Activated CD8-positive, alpha-beta memory T cell treated with anti-CD3 and anti-CD28 coated beads for 24 hours (primary cell): ENCODE results near the gene ATG9B.
"Not testable (repeated sequence)": the region's sequence is repeated elsewhere in the genome, so short reads cannot be mapped to it uniquely, and the experiment has no call there.

Experiments used
- DNase-seq: peaks from one replicate; pipeline ENCODE4 v3.0.0-alpha.2; 2020

ATG9B gene

DNA sequence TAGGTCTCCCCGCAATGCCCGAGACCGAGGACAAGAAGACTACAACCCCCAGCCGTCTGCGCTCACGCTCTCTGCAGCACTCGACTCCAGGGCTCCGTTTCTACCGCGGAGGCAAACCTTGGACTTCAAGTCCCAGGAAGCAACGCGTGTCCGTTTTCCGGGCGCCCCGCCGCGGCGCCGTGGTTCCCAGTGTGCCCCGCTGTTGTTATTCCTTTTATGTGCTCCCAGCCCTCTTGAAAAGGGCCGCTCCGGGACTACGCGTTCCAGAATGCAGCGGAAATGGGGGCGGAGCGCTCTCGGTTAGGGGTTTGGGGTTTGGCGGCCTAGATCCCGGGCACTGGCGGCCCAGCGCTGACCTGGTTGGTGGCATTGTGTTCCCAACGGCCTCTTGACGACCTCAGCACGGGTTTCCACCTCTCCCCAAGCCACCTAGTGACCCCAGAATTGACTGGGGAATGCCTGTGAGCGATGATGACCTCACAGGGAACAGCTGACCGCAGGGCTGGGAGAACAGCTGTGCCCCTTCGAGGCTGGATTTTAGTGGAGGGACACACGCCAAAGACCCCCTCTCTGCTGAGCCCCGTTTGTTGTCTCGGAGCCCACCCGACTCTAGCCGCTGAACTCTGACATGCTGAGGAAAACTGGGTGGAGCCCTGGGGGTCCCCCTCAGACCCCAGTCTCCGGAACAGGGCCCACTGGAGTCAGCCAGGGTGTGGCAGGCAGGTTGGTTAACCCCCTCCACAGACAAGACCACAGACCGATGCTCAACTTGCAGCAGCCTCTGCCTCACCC, 33.9 kb upstream of the ATG9B start:
- DNase-seq, result peak; percentile 95

DNA sequence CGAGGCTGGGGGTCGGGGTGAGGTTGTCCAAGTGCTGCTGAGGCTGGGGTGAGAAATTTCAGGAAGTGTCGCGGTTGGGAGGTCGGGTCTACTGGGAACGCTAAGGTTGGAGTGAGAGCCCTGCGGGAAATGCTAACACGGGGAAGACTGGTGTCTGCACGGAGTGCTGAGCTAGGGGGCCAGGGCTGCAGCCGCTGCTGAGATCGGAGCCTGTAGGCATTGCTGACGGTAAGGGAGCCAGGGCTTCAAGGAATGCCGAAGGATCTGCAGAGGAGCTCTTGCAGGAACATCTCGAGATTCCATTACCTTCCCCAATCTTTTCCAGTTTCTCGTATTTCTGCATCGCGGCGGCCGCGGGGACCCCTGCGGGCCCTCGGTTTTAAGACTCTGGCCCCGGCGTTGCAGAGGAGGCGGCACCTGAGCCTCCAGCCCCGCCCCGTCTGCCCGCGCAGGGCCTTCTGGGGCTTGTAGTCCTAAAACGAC, 33.3 kb upstream of the ATG9B start, which contains the start of gene CDK5:
CDK5 (minus strand) TSS at position 392 of the 483 bp plus-strand sequence; CDS start at position 343, 49 bp downstream.
- no peak for DNase-seq

- no peak for DNase-seq
Observed at GRCh38 chr7:151056666-151057505, 32.6 kb upstream of the ATG9B start.

DNA sequence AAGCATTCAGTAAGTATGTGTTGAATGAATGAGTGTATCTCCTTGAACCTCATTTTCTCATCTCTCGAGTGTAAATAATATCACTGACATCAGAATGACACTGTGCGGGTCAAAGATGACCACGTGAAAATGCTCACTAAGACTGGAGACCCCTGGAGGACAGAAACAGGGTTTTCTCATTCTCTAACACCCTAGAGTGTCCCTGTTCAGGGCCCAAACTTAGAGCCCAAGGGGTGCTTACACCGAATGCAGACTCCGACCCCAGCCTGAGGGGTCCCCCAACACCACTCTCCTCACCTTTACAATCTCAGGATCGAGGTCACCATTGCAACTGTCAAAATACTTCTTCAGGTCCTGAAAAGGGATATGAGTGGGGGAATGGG, 32.0 kb upstream of the ATG9B start:
- DNase-seq, result no peak

GRCh38 chr7:151053751-151054150, 29.5 kb upstream of the ATG9B start:
- no peak for DNase-seq

DNA sequence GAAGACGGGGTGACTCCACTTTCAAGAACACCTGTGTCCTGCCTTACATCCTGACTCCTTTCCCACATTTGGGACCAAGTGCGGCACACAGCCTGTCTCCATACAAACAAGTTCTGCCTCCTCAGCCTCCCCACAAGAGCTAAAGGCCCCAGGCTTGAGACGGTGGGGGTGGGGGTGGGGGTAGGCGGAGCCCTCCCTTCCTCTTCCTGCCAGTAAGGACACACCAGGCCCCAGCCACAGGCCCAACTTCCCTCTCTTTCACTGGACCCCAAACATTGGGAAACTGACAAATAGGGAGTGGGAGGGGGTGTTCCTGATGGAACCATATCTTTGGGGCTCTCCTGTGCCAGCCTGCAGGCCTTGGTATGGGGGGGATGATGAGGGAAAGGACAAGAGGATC, 28.8 kb upstream of the ATG9B start:
- no peak for DNase-seq

DNA sequence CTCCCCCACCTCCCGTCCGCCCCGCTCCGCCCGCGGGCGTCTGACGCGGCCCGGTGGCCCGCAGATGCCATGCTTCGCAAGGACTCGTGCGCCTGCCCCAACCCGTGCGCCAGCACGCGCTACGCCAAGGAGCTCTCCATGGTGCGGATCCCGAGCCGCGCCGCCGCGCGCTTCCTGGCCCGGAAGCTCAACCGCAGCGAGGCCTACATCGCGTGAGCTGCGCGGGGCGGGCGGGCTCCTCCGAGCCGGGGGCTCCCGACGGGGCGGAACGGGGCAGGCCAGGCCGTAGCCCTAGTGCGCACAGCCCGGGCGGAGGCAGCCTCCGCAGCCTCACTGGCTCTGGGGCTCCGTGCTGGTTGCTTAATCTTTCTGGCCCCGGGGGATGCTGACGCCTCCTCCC, 26.8 kb upstream of the ATG9B start:
- peak; percentile 81 for DNase-seq

GRCh38 chr7:151048911-151049463, 24.7 kb upstream of the ATG9B start:
- no peak for DNase-seq

- no peak for DNase-seq
Observed at GRCh38 chr7:151047976-151048815, 23.9 kb upstream of the ATG9B start, which contains the start of gene ASIC3. ASIC3 (plus strand) TSS chr7:151048531; CDS start chr7:151048886, 355 bp downstream.

GRCh38 chr7:151046603-151047573, 22.6 kb upstream of the ATG9B start:
- no peak for DNase-seq

DNA sequence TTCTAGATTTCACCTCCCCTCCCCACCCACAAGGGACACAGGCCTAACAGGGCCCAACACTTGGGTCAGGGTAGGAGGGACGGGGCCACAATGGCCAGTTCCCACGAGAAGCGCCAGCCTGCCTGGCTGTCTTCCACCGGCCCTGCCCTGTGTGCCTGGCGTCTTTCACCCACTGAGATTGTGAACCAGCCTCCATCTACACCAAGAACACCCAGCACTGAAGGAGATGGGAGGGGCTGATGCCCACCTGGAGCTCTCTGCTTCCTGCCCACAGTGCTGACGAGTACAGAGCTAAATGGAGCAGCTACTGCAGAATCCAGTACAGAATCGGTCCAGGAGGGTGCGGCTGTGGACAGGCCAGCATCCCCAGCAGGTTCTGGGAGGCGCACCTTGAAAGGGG, 21.7 kb upstream of the ATG9B start:
- DNase-seq, result no peak

- DNase-seq, result no peak
Observed at GRCh38 chr7:151045262-151045661, 21.0 kb upstream of the ATG9B start.

DNA sequence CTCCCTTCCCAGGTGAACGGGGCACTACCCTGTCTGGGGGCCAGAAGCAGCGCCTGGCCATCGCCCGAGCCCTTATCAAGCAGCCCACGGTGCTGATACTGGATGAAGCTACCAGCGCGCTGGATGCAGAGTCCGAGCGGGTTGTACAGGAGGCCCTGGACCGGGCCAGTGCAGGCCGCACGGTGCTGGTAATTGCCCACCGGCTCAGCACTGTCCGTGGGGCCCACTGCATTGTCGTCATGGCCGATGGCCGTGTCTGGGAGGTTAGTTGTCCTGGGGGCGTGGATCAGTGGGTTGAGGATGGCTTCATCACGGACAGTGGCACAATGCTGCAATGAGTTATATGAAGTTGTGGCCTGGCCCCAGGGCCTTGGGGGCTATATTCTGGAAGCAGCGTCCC, 19.7 kb upstream of the ATG9B start:
- no peak for DNase-seq

DNA sequence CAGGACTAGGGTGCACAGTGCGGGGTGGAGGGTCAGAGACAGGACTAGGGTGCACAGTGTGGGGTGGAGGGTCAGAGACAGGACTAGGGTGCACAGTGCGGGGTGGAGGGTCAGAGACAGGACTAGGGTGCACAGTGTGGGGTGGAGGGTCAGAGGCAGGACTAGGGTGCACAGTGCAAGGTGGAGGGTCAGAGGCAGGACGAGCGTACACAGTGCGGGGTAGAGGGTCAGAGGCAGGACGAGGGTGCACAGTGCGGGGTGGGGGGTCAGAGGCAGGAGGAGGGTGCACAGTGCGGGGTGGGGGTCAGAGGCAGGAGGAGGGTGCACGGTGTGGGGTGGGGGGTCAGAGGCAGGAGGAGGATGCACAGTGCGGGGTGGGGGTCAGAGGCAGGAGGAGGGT, 19.2 kb upstream of the ATG9B start:
- not testable (repeated sequence) for DNase-seq

- no peak for DNase-seq
Observed at GRCh38 chr7:151040616-151041375, 16.5 kb upstream of the ATG9B start.

- peak; percentile 59 for DNase-seq
Observed at GRCh38 chr7:151039850-151040548, 15.7 kb upstream of the ATG9B start.

- peak; percentile 87 for DNase-seq
Observed at GRCh38 chr7:151038951-151039849, 14.9 kb upstream of the ATG9B start.

DNA sequence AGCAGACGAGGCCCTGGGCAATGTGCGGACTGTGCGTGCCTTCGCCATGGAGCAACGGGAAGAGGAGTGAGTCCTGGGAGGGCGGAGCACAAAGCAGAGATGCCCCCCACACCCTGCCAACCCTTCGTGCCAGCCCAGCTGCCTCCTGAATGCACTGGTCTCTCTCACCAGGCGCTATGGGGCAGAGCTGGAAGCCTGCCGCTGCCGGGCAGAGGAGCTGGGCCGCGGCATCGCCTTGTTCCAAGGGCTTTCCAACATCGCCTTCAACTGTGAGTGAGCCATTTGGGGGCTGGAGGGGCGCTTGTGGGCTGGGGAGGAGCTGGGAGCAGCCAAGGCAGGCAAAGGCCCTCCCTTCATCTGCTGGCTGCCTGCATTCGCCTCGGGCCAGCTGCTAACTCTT, 11.6 kb upstream of the ATG9B start:
- no peak for DNase-seq
